RWPE1 (cell line): ENCODE data around the gene PSD4.

Experiments used
- CTCF ChIA-PET: fragments of 350-600 bp; sonication (Branson Sonifier 250); formaldehyde crosslinking; extraction: SDS; loops from one replicate; lab custom pipeline; 2021; lab: Yijun Ruan, JAX
- POLR2A ChIA-PET: fragments of 400-600 bp; formaldehyde crosslinking; extraction: SDS; loops from one replicate; lab custom pipeline; 2020; ENCODE audit warnings: antibody characterized with exemption; ENCODE audit not compliant: low non-redundant PET; lab: Yijun Ruan, JAX
- DNase-seq: peaks from one replicate; pipeline ENCODE4 v3.0.0; 2012; ENCODE audit warnings: low spot score
- H3K27ac ChIP-seq: fragments of 450-650 bp; 2 replicates; pipeline ENCODE4 v1.5.1; 2017
- CTCF ChIP-seq: fragments of 450-650 bp; conservative IDR thresholded peaks from 2 replicates; pipeline ENCODE4 v1.5.1; 2017; ENCODE audit warnings: low read depth, mild to moderate bottlenecking

Gene PSD4

GRCh38 chr2:113142290-113142689, 31.5 kb upstream of the PSD4 start:
- ChIA-PET CTCF (no interaction called here), POLR2A (no interaction called here)
- TF ChIP-seq CTCF: no peak
- H3K27ac ChIP-seq: no peak overlapping the region
- DNase-seq: no peak

- TF ChIP-seq CTCF: no peak
Observed at GRCh38 chr2:113144259-113144658, 29.5 kb upstream of the PSD4 start.

GRCh38 chr2:113148606-113149552, 24.9 kb upstream of the PSD4 start:
- H3K27ac ChIP-seq: no peak overlapping the region
- no peak for DNase-seq
- ChIA-PET CTCF (interaction anchor here (0.7 to 0.9 kb wide), 2 partner anchors 11 to 12 kb away, joined by 3 to 5 read pairs; no protein-coding TSS in a partner anchor), POLR2A (no interaction called here)
- TF ChIP-seq CTCF: no peak

More at GRCh38 chr2:113144259-113144658, 29.5 kb upstream of the PSD4 start:
- no peak overlapping the region for H3K27ac ChIP-seq
- ChIA-PET POLR2A (no interaction called here), CTCF (interaction anchor here (0.7 kb wide), 1 partner anchor 64 kb away, joined by 3 read pairs; no protein-coding TSS in a partner anchor)
- DNase-seq: no peak

- POLR2A ChIA-PET: no interaction called here
- H3K27ac ChIP-seq: no peak overlapping the region
- TF ChIP-seq CTCF: no peak
- no peak for DNase-seq
- CTCF ChIA-PET: interaction anchor here (0.9 to 1.0 kb wide), 2 partner anchors 12 to 13 kb away, joined by 3 to 5 read pairs; no protein-coding TSS in a partner anchor
Observed at GRCh38 chr2:113149553-113150257, 24.1 kb upstream of the PSD4 start.

GRCh38 chr2:113150258-113150601, 23.5 kb upstream of the PSD4 start:
- no peak overlapping the region for H3K27ac ChIP-seq
- no peak for TF ChIP-seq CTCF
- ChIA-PET POLR2A (no interaction called here), CTCF (interaction anchor here (0.6 to 1.0 kb wide), 2 partner anchors 14 to 21 kb away, joined by 3 read pairs; no protein-coding TSS in a partner anchor)
- no peak for DNase-seq

- TF ChIP-seq CTCF: no peak
- POLR2A ChIA-PET: no interaction called here
- H3K27ac ChIP-seq: no peak overlapping the region
Observed at GRCh38 chr2:113155331-113155730, 18.4 kb upstream of the PSD4 start.

More at GRCh38 chr2:113155331-113155730, 18.4 kb upstream of the PSD4 start:
- no peak for DNase-seq
- CTCF ChIA-PET: interaction anchor here (0.6 to 1.5 kb wide), 4 partner anchors 7 to 46 kb away, joined by 3 read pairs; no protein-coding TSS in a partner anchor
